Suppressor macrophage treated with lipopolysaccharide for 1 hour (primary cell): ENCODE results near the gene PROSER1.
"Not testable (repeated sequence)": the region's sequence is repeated elsewhere in the genome, so short reads cannot be mapped to it uniquely, and the experiment has no call there.

Experiments
- DNase-seq, 3 donors: peaks; one replicate each; pipeline ENCODE4 v3.0.0-alpha.2; 2020 to 2022

Gene PROSER1

DNA sequence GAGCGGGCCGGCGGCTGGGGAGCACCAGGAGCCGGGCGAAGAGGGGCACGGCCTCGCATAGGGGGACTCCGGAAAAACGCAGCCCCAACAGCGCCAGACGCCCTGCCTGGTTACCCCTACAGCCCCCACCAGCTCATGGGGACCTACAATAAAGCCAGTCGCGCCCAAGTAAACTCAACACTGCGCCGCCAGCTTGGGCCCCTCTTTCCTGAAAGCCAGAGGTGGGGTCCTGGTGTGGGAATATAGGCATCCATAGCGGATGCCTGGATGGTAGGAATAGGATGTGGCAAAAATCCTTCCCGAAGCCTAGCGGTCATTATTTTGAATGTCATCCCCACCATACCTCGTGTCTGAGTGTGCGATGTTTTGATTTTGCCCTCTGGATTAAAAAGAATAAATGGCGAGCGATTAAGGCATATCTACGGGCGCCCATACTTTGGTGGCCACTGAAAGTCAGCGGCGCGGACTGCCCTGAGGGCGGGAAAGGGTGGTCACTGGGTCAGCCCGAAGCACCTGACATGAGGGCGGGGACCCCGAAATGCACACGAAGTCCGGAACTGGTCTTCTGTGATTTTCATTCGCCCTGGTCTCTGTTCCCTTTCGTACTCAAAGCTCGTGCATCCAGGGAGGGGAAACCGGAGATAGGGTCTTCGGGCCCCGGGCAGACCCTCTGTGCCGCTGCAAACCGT, at the start of gene PROSER1, which contains the start of gene NHLRC3:
TSS of gene PROSER1 (minus strand) at position 210 of the 689 bp plus-strand sequence. CDS start 847 bp downstream, outside the sequence.
TSS of gene NHLRC3 (plus strand) at position 577 of the 689 bp plus-strand sequence. CDS start 184 bp downstream, outside the sequence.
- peak; percentile 87 to 92 (median 92) for DNase-seq

DNA sequence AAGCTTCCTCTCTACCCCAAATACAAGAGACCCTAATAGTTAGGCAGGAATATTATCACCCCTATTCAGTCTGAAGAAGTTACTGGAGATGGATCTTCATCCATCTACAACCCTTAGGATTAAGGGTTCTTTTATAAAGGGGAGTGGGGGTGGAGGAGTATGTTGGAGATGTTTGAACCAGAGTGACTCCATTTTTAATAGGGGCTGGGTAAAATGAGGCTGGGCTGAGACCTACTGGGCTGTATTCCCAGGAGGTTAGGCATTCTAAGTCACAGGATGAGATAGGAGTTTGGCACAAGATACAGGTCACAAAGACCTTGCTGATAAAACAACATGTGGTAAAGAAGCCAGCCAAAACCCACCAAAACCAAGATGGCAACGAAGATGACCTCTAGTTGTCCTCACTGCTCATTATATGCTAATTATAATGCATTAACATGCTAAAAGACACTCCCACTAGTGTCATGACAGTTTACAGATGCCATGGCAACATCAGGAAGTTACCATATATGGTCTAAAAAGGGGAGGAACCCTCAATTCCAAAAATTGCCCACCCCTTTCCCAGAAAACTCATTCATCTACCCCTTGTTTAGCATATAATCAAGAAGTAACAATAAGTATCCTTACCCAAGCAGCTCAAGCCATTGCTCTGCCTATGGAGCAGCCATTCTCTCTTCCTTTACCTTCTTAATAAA, 48.5 kb upstream of the PROSER1 start:
- DNase-seq, result not testable (repeated sequence)

DNA sequence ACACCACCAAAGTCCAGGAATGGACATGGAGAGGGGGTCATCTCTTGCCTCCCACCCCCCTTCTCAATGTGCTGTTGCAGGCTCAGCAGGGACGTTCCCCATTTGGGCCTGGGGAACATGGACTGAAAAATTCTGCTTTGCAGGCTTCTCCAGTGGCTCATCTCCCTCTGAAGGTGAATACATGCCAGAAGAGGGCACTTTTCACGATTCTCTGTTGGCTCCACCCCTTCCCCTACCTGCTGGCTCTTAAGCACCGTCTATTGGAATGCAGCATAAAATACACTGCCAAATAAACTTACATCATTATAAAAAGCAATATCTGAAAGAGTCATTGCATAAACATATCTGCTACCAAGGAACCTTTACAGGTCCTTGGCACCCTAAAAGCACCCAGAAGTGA, 36.1 kb upstream of the PROSER1 start:
- no peak for DNase-seq

GRCh38 chr13:39072842-39073241, 35.0 kb upstream of the PROSER1 start:
- DNase-seq, result no peak

- no peak for DNase-seq
These were observed 24.1 kb upstream of the PROSER1 start for GRCh38 chr13:39062004-39062403.

GRCh38 chr13:39058040-39058439, 20.2 kb upstream of the PROSER1 start:
- no peak for DNase-seq

GRCh38 chr13:39056018-39056417, 18.1 kb upstream of the PROSER1 start:
- DNase-seq, result no peak

- no peak for DNase-seq
These were observed 16.2 kb upstream of the PROSER1 start for GRCh38 chr13:39054112-39054511.

DNA sequence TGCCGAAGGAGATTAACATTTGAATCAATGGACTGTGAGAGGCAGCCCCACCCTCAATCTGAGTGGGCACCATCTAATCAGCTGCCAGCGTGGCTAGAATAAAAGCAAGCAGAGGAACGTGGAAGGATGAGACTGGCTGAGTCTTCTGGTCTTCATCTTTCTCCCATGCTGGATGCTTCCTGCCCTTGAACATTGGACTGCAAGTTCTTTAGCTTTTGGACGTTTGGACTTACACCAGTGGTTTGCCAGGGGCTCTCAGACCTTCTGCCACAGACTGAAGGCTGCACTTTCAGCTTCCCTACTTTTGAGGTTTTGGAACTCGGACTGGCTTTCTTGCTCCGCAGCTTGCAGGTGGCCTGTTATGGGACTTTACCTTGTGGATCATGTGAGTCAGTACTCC, 15.1 kb upstream of the PROSER1 start:
- DNase-seq, result no peak

DNA sequence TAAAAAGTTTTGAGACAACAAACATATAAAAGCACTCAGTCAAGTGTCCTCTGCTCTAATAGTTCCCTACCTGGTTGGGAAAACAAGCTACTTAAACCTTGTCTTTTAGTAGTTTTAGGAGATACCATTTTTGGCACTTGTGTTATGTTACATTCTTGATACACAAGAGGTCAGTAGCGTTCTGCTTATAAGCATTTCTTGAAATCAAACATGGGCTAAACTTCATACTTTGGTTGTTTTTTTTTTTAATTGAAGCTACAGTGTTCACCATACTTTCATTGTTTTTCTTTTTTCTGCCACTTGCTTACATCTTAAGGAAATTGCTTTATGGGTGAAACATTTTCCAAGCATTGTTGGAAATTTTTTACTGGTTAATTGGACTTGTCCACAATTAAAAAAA, 13.3 kb upstream of the PROSER1 start:
- DNase-seq, result peak; percentile 4 to 38 (median 28)

DNA sequence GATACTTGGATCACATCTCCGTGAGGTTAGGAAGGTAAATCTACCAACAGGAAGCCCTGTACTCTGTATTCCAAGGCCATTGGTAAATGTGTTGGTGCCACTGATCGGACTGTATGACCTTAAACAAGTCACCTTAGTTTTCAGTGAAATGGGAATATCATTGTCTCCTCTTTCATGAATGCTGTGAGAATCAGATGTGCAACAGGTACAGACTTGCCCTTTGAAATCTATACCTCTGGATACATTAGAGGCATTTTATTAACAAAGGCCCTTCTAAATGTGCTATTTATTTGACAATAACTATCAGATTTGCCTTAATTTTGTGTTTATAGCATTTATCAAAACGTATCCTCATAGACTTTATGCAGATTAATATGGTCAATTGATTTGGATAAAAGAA, 11.4 kb upstream of the PROSER1 start:
- DNase-seq, result no peak

GRCh38 chr13:39048806-39049205, 10.9 kb upstream of the PROSER1 start:
- no peak for DNase-seq

DNA sequence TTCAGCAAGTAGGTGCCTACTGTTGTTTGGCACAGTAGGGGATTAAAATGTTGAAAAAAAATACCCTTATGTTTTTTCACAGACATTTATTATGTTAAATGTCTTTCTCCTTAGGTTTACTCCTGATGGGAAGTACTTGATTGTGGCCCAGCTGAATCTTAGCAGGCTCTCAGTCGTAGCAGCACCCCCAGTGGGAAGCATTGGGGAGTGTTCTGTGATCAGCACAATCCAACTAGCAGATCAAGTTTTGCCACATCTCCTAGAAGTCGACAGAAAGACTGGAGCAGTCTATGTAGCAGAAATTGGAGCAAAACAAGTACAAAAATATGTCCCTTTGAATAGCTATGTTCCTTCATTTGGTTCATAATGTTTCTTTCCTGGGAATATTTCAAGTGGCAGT, 9.7 kb upstream of the PROSER1 start:
- no peak for DNase-seq

DNA sequence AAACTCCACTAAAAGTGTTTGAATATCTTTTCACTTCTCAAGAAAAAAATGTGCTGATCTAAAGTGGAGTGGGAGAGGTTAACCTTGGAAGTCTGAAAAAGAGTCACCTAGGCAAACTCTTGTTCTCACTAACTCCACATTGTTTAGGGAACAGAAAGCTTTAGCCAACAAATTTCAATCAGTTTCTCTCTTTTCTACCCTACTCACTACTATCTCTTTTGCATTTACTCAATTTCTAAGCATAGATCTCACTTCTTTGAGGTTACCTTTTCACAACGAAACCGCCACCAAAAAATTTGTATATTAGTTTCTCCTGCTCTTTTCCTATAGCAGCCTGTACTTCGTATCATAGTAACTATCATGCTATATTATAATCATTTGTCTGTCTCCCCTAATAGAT, 6.6 kb upstream of the PROSER1 start:
- DNase-seq, result no peak

GRCh38 chr13:39040206-39040605, 2.3 kb upstream of the PROSER1 start:
- DNase-seq, result peak; percentile 8 to 67 (median 51)

- peak; percentile 19 to 58 (median 36) for DNase-seq
These were observed 1.2 kb upstream of the PROSER1 start for GRCh38 chr13:39039041-39039440.

- peak; percentile 44 to 47 (median 45) for DNase-seq
These were observed 711 bp upstream of the PROSER1 start for GRCh38 chr13:39038569-39039030.

GRCh38 chr13:39037410-39037879, 444 bp downstream of the PROSER1 start:
- no peak for DNase-seq

DNA sequence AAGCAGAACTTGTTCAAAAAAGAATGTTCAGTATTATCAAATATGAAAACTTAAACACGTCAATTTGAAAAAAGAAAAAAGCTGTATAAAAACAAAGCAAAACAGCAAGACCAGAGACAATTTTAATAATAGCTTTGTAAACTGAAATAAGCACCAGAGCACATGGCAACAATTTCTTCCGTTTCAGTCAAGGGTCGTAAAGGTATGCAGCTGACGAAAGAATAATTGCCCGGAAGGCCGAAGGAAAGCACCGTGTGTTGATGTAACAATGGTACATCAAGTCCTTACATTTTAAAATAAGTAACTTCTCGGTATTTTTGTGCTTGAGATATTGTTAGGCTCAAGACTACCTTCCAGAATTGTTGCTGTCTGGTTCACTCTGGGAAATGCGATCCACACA, 1.7 kb downstream of the PROSER1 start:
- peak in 1 of 3 donors; percentile 5 for DNase-seq

GRCh38 chr13:39035799-39036198, 2.1 kb downstream of the PROSER1 start:
- DNase-seq, result no peak

GRCh38 chr13:39035204-39035603, 2.7 kb downstream of the PROSER1 start:
- no peak for DNase-seq

DNA sequence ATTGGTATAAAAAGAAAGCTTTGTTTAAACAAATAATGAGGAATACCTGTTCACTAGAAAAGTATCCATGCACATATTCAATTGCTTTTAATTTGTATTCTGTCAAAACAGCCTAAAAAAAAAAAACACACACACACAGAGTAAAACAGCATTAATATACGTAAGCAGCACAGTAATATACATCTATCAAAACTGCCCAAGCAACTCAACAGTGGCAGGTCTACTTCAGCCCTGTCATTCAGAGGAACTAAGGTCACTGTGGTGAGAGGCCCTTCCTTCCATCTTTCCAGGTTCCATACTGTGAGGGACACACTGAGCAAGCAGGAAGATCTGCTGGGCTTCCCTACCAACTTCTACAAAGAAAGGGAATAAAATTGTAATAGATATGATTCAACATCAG, 3.8 kb downstream of the PROSER1 start:
- DNase-seq, result no peak

DNA sequence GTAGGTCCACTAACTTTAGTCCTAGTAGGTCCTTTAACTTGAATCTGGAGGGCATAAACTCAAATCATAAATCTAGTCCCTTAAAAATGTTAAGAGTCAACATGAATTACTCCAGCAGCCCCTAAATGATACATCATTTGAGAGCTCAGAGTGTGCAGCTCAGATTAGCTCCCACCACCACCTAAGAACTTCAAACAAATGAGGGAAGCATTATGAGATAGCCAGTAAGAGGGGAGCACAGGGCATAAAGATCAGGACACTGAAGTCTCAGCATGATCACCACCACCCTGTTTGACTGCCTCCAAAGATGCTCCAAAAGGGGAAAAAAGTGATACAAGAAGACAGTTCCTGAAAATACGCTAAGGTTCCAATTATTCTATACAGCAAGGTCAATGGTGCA, 5.7 kb downstream of the PROSER1 start:
- no peak for DNase-seq

DNA sequence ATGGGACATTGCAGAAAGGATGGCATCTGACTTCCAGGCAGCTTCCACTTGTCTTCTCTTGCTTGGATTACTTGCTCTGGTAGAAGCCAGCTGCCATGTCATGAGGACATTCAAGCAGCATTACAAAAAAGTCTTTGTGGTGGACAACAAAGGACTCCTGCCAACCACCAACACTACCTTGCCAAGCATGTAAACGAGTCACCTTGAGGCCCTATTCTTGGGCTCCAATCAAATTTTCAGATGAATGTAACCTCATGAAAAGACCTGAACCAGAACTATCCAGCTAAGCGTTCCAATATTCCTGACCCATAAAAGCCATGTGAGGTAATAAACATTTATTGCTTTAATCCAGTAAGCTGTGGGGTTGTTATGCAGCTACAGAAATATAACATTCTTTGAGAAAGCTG, 12.5 kb downstream of the PROSER1 start:
- DNase-seq, result no peak
